SU-DHL-6 (cell line): Measurements from ENCODE around the gene OBI1.

Experiments used
- H2AFZ ChIP-seq: fragments of 200-600 bp; sonication (generic); 2 replicates; pipeline ENCODE4 v1.6.1; 2014; ENCODE audit warnings: low read depth, mild to moderate bottlenecking, moderate library complexity, mixed read lengths, antibody characterized with exemption, low read length; ENCODE audit not compliant: severe bottlenecking
- H3F3A ChIP-seq: fragments of 200-600 bp; shearing (Covaris generic); 2 replicates; pipeline ENCODE4 v1.6.0; 2016; ENCODE audit warnings: antibody characterized with exemption, mild to moderate bottlenecking; ENCODE audit not compliant: insufficient read depth
- H3K27ac ChIP-seq: fragments of 200-600 bp; sonication (generic); 2 replicates; pipeline ENCODE4 v1.5.1; 2016; ENCODE audit warnings: low read depth, mild to moderate bottlenecking, low read length, moderate library complexity, mixed read lengths
- H3K27me3 ChIP-seq: fragments of 200-600 bp; sonication (generic), shearing (Covaris generic); 2 replicates; pipeline ENCODE4 v1.6.0; 2014; ENCODE audit warnings: mild to moderate bottlenecking, low read length
- H3K36me3 ChIP-seq: fragments of 200-600 bp; sonication (generic); 2 replicates; pipeline ENCODE4 v1.6.1; 2014; ENCODE audit warnings: mild to moderate bottlenecking, low read length, mixed read lengths
- H3K4me2 ChIP-seq: fragments of 300-600, 200-600 bp; shearing (Covaris generic), sonication (generic); 2 replicates; pipeline ENCODE4 v1.6.0; 2014; ENCODE audit warnings: low read length, low read depth, mild to moderate bottlenecking; ENCODE audit not compliant: poor library complexity, severe bottlenecking
- H3K4me3 ChIP-seq: fragments of 200-600 bp; sonication (generic); 2 replicates; pipeline ENCODE4 v1.5.1; 2014; ENCODE audit warnings: antibody characterized with exemption, low read length, mild to moderate bottlenecking, mixed read lengths; ENCODE audit not compliant: insufficient read depth, poor library complexity, severe bottlenecking
- H3K79me2 ChIP-seq: fragments of 200-600 bp; sonication (generic); 2 replicates; pipeline ENCODE4 v1.6.1; 2014; ENCODE audit warnings: mild to moderate bottlenecking, low read length, moderate library complexity; ENCODE audit not compliant: insufficient read depth
- H3K9ac ChIP-seq: fragments of 200-600 bp; sonication (generic); 2 replicates; pipeline ENCODE4 v1.7.0; 2014; ENCODE audit warnings: mild to moderate bottlenecking, low read length
- H3K9me2 ChIP-seq: fragments of 200-600 bp; sonication (generic); replicated peaks from 2 replicates; pipeline ENCODE4 v1.6.1; 2014; ENCODE audit warnings: low read length; ENCODE audit not compliant: insufficient read depth
- H3K9me3 ChIP-seq: fragments of 200-600 bp; sonication (generic); 2 replicates; pipeline ENCODE4 v1.6.1; 2014; ENCODE audit warnings: low read length, mixed read lengths; ENCODE audit not compliant: insufficient read depth
- H4K20me1 ChIP-seq: fragments of 200-600 bp; sonication (generic); 2 replicates; pipeline ENCODE4 v1.6.1; 2014; ENCODE audit warnings: low read depth, mild to moderate bottlenecking, antibody characterized with exemption, low read length, moderate library complexity, mixed read lengths
- CTCF ChIP-seq: fragments of 200-600 bp; sonication (generic); IDR thresholded peaks from one replicate; pipeline ENCODE4 v1.5.1; 2017; ENCODE audit warnings: antibody characterized with exemption, mild to moderate bottlenecking, low read length, moderate library complexity; ENCODE audit not compliant: insufficient read depth, poor library complexity, severe bottlenecking
- EZH2phosphoT487 ChIP-seq: fragments of 200-600 bp; sonication (generic), shearing (Covaris generic); conservative IDR thresholded peaks from 2 replicates; pipeline ENCODE4 v1.6.1; 2018; ENCODE audit warnings: mild to moderate bottlenecking, antibody characterized with exemption, low read length, moderate library complexity, mixed read lengths

OBI1 gene

DNA sequence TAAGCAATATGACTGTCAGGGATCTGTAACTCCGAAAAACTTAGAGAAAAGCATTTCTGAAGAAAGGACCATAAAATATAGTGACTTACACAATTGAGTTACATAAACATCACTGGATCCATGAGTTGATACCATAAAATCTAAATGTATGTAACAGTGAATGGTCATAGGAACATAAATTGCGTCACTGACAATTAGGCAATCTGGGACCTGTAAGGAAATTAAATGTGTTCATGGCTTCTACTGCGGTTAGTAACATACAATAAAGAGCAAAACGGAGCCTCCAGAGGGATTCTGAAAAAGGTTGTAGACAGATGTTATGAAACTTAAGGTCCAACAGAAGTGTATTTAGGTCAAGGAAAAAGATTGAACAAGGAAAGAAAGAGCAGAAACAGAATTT, 82.7 kb downstream of the OBI1 start:
- no peak overlapping the region for H3K9ac ChIP-seq
- H3K9me3 ChIP-seq = no peaks in the 10 kb centered on the region
- no peak overlapping the region for H3K27ac ChIP-seq
- no peak overlapping the region for H3K4me3 ChIP-seq
- H3K4me2 ChIP-seq = no peak overlapping the region
- no peaks in the 10 kb centered on the region for H3K79me2 ChIP-seq
- H3K27me3 ChIP-seq = no peaks in the 10 kb centered on the region
- no peaks in the 10 kb centered on the region for H3K36me3 ChIP-seq
- H2AFZ ChIP-seq = no peak overlapping the region
- no peaks in the 10 kb centered on the region for H4K20me1 ChIP-seq
- no peaks in the 10 kb centered on the region for H3F3A ChIP-seq
- H3K9me2 ChIP-seq = no peaks in the 10 kb centered on the region
- no peak for TF ChIP-seq CTCF
- no peak for TF ChIP-seq EZH2phosphoT487

GRCh38 chr13:78572459-78572858, 86.5 kb downstream of the OBI1 start:
- no peaks in the 10 kb centered on the region for H3K36me3 ChIP-seq
- H3K27me3 ChIP-seq = no peaks in the 10 kb centered on the region
- no peaks in the 10 kb centered on the region for H3F3A ChIP-seq
- H3K4me2 ChIP-seq = no peak overlapping the region
- no peak overlapping the region for H3K27ac ChIP-seq
- H3K9ac ChIP-seq = no peak overlapping the region
- no peaks in the 10 kb centered on the region for H3K9me2 ChIP-seq
- H3K4me3 ChIP-seq = no peak overlapping the region
- H3K79me2 ChIP-seq = no peaks in the 10 kb centered on the region
- no peak overlapping the region for H2AFZ ChIP-seq
- TF ChIP-seq EZH2phosphoT487 (no peak), CTCF (no peak)
- no peaks in the 10 kb centered on the region for H4K20me1 ChIP-seq
- H3K9me3 ChIP-seq = no peaks in the 10 kb centered on the region

DNA sequence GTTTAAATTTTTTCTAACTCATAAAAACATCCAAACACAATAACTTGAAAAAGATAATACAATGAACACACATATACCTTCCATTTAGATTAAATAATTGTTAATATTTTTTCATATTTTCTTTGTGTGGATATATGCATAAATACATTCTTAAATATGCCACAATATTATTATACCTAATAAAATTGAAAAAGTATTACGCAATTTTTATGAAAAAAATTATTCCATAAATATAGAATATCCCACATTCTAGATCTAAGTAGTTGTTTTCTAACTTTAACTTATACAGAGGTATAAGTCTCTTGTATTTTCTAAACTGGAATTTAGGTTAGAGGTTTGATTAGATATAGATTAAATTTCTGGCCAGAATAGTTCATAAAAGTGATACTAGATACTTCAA, 89.9 kb downstream of the OBI1 start:
- Histone ChIP-seq H3K9me3 (no peaks in the 10 kb centered on the region), H3K4me3 (no peak overlapping the region), H4K20me1 (no peaks in the 10 kb centered on the region), H3K27ac (no peak overlapping the region), H3K79me2 (no peaks in the 10 kb centered on the region), H3K27me3 (no peaks in the 10 kb centered on the region), H3K4me2 (no peak overlapping the region), H3F3A (no peaks in the 10 kb centered on the region), H2AFZ (no peak overlapping the region), H3K9ac (no peak overlapping the region), H3K9me2 (no peaks in the 10 kb centered on the region), H3K36me3 (no peaks in the 10 kb centered on the region)
- TF ChIP-seq EZH2phosphoT487 = no peak
- no peak for TF ChIP-seq CTCF

GRCh38 chr13:78566631-78567030, 92.3 kb downstream of the OBI1 start:
- Histone ChIP-seq H3K27ac (no peak overlapping the region), H3K4me3 (no peak overlapping the region), H4K20me1 (no peaks in the 10 kb centered on the region), H3K4me2 (no peak overlapping the region), H3K36me3 (no peaks in the 10 kb centered on the region), H3K27me3 (no peaks in the 10 kb centered on the region), H3K9me3 (no peaks in the 10 kb centered on the region), H3K9ac (no peak overlapping the region), H3F3A (no peaks in the 10 kb centered on the region), H3K79me2 (no peaks in the 10 kb centered on the region), H3K9me2 (no peaks in the 10 kb centered on the region), H2AFZ (no peak overlapping the region)
- TF ChIP-seq EZH2phosphoT487 (no peak), CTCF (no peak)
